ENCODE measurements around the gene TUBB1.
A peak's percentile ranks its signal among the peaks of the same experiment; 100 is the strongest.
"Not testable (repeated sequence)": the region's sequence is repeated elsewhere in the genome, so short reads cannot be mapped to it uniquely, and the experiment has no call there.

TUBB1 gene

GRCh38 chr20:59019217-59019616 lies at the start of gene TUBB1:
TUBB1 (plus strand) TSS chr20:59019429; CDS start chr20:59019523, 94 bp downstream.
- no peak within 1 kb of the TSS for H3K4me3 ChIP-seq (ENCODE audit: low read depth, low read length)

GRCh38 chr20:58969439-58969838 lies 49.8 kb upstream of the TUBB1 start:
- no peak overlapping the region for H3K4me3 ChIP-seq (ENCODE audit: low read depth, low read length)

- no peak overlapping the region for H3K4me3 ChIP-seq (ENCODE audit: low read depth, low read length)
These were observed 49.1 kb upstream of the TUBB1 start for GRCh38 chr20:58970146-58970545.

- no peak overlapping the region for H3K4me3 ChIP-seq (ENCODE audit: low read depth, low read length)
These were observed 47.8 kb upstream of the TUBB1 start for GRCh38 chr20:58971429-58971828.

- no peak overlapping the region for H3K4me3 ChIP-seq (ENCODE audit: low read depth, low read length)
These were observed 46.0 kb upstream of the TUBB1 start for GRCh38 chr20:58973179-58973578.

GRCh38 chr20:58973866-58974265 lies 45.4 kb upstream of the TUBB1 start:
- no peak overlapping the region for H3K4me3 ChIP-seq (ENCODE audit: low read depth, low read length)

- H3K4me3 ChIP-seq (ENCODE audit: low read depth, low read length) = no peak overlapping the region
These were observed 43.9 kb upstream of the TUBB1 start for GRCh38 chr20:58975353-58975752.

GRCh38 chr20:58976061-58976730 lies 43.0 kb upstream of the TUBB1 start:
- no peak overlapping the region for H3K4me3 ChIP-seq (ENCODE audit: low read depth, low read length)

GRCh38 chr20:58978351-58979190 lies 40.7 kb upstream of the TUBB1 start:
- no peak overlapping the region for H3K4me3 ChIP-seq (ENCODE audit: low read depth, low read length)

GRCh38 chr20:58980711-58981627 lies 38.3 kb upstream of the TUBB1 start, which contains the start of gene NELFCD:
NELFCD (plus strand) TSS chr20:58981256; CDS start chr20:58981310, 54 bp downstream.
- H3K4me3 ChIP-seq (ENCODE audit: low read depth, low read length) = peak within 1 kb of the TSS; percentile 62

GRCh38 chr20:58981628-58982364 lies 37.4 kb upstream of the TUBB1 start:
- peak overlapping the region; percentile 62 for H3K4me3 ChIP-seq (ENCODE audit: low read depth, low read length)

GRCh38 chr20:58982406-58983114 lies 36.7 kb upstream of the TUBB1 start:
- H3K4me3 ChIP-seq (ENCODE audit: low read depth, low read length) = no peak overlapping the region

- H3K4me3 ChIP-seq (ENCODE audit: low read depth, low read length) = not testable (repeated sequence)
These were observed 36.1 kb upstream of the TUBB1 start for GRCh38 chr20:58983115-58983468.

GRCh38 chr20:58984691-58985090 lies 34.5 kb upstream of the TUBB1 start:
- H3K4me3 ChIP-seq (ENCODE audit: low read depth, low read length) = no peak overlapping the region

GRCh38 chr20:58985656-58986055 lies 33.6 kb upstream of the TUBB1 start:
- no peak overlapping the region for H3K4me3 ChIP-seq (ENCODE audit: low read depth, low read length)

- H3K4me3 ChIP-seq (ENCODE audit: low read depth, low read length) = no peak overlapping the region
These were observed 32.8 kb upstream of the TUBB1 start for GRCh38 chr20:58986286-58986967.

- no peak overlapping the region for H3K4me3 ChIP-seq (ENCODE audit: low read depth, low read length)
These were observed 32.2 kb upstream of the TUBB1 start for GRCh38 chr20:58986968-58987517.

GRCh38 chr20:58987790-58988564 lies 31.3 kb upstream of the TUBB1 start:
- H3K4me3 ChIP-seq (ENCODE audit: low read depth, low read length) = no peak overlapping the region
